GM19328 (cell line): ENCODE measurements around the gene SSPN.
"Not testable (repeated sequence)": the region's sequence is repeated elsewhere in the genome, so short reads cannot be mapped to it uniquely, and the experiment has no call there.

Experiments used
- ATAC-seq: cut with Tn5 transposase; IDR thresholded peaks from one replicate; pipeline ENCODE4 v1.9.1; 2021; ENCODE audit warnings: mild to moderate bottlenecking, moderate library complexity; ENCODE audit not compliant: unreplicated experiment

SSPN gene

GRCh38 chr12:26226629-26227360 is 31.4 kb downstream of the SSPN start:
- ATAC-seq = no peak

DNA sequence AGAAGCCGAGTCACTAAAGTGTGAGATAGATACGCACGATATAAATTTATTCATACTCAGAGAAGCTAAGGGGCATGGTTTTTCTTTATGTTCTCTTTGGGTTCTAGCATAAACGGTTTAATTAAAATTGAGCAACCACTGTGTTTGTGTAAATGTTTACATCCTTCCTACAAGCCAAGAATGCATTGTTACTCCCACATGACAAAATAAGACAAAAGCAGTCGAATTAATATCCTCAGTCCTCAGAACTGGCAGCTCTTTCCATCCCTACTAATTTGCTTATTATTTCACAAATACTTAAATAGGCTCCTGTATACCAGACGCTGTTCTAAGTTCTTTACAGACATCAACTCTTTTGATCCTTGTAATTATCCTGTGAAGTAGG is 32.0 kb downstream of the SSPN start:
- ATAC-seq = no peak

- no peak for ATAC-seq
These were observed 34.5 kb downstream of the SSPN start for GRCh38 chr12:26229910-26230309.

GRCh38 chr12:26231470-26231869 is 36.1 kb downstream of the SSPN start:
- ATAC-seq = no peak

DNA sequence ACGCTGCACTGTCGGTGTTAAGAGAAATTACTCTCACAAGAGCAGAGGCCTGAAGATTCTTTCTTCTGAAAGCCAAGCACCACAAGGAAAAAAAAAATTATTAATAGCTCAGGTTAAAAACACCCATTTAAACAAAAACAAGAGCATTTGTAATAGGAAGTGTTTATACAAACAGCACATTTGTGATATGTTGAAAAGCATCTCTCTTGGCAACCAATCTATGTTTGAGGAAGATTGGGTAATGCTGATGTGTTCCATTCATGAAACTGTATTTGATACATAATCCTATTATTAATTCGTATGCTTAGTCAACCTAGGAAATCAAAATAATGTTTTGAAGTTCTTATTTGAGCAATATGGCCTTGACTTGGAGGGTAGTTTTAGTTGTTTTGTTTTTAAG is 36.5 kb downstream of the SSPN start:
- ATAC-seq = no peak

DNA sequence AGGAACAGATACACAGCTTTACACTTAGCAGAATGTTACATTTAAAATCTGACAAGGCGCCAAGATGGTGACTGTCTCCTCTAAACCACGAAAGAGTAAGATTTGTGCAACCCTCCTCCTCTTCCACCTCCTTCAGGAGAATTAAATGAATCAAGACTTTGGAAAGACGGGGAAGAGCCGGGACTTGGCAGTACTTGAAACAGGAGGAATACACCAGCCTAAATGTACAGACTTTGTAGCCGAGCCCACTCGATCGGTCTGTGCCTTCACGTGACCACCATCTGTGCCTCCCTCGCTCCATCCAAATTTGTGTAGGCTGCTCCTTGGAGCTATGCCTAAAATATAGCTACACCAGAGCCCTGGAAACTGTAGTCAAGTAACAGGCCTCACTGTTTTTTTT is 38.3 kb downstream of the SSPN start:
- no peak for ATAC-seq

- ATAC-seq = not testable (repeated sequence)
These were observed 40.1 kb downstream of the SSPN start for GRCh38 chr12:26235465-26235864.

- ATAC-seq = no peak
These were observed 43.2 kb downstream of the SSPN start for GRCh38 chr12:26238341-26239121.

DNA sequence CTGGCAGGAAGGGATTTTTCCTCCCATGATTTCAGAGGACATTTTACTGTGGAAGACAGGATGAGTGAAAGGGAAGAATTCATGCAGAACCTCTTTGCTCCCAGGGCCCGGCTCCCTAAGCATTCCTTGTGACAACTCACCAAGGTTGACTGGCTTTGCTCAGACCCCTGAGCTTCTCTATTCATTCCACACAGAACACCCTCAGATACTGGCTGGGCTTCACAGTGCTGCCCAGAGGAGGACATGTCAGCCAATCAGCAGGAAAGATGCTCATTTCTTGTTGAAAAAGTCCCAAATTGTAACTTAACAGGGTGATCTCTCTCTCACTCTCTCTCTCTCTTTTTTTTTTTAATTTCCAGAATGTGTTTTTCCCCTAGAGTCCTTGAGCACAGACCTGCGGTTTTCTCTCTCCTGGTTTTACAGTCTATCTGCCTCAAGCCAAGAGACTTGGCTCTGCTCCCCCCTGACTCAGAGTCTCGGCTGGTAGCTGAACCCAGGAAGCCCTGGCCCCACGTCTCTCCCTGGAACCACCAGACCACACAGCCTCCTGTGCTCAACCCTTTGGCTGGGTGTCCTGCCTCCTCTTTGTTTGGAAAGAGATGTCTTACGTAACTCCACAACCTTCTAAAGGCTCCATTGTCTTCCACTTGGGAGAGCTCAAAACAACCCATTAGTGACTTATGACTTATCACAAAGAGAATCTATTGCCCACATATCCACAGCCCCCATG is 43.9 kb downstream of the SSPN start:
- no peak for ATAC-seq

GRCh38 chr12:26239852-26240815 is 44.8 kb downstream of the SSPN start:
- no peak for ATAC-seq

DNA sequence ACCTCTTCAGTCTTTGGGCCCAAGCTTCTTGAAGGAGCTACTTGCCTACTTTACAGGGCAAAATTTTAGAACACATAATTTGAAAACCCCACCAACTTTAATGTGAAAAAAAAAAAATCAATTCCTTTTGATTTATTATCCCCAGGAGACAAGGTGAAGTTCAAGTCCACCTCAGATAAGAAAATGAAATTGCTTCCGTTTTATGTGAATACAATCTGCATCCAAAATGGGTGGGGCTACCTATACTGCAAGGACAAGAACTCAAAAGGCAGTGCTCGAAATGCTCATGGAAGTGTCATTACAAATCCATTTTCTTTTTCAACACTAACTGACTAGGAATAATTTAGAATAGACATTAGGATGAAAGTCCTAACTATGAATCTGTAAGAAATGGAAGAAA is 45.7 kb downstream of the SSPN start:
- no peak for ATAC-seq

- no peak for ATAC-seq
These were observed 47.3 kb downstream of the SSPN start for GRCh38 chr12:26242683-26243082.

DNA sequence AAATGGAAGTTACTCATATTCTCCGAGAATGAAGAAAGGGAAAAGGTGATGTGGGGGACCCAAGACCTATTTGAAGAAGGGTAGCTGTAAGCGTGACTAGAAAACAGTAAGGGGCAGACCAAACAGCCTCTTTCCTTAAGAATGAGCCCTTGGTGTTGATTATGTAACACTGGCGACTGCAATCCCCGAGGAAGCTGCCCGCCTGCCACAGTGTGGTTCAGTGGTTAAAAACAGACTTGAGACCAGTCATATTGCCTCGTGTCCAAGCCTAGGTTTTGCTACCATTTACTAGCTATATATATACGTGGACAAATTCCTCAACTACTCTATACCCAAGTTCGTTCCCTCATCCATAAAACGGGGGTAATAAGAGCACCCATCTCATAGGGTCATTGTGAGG is 49.1 kb downstream of the SSPN start:
- ATAC-seq = no peak

DNA sequence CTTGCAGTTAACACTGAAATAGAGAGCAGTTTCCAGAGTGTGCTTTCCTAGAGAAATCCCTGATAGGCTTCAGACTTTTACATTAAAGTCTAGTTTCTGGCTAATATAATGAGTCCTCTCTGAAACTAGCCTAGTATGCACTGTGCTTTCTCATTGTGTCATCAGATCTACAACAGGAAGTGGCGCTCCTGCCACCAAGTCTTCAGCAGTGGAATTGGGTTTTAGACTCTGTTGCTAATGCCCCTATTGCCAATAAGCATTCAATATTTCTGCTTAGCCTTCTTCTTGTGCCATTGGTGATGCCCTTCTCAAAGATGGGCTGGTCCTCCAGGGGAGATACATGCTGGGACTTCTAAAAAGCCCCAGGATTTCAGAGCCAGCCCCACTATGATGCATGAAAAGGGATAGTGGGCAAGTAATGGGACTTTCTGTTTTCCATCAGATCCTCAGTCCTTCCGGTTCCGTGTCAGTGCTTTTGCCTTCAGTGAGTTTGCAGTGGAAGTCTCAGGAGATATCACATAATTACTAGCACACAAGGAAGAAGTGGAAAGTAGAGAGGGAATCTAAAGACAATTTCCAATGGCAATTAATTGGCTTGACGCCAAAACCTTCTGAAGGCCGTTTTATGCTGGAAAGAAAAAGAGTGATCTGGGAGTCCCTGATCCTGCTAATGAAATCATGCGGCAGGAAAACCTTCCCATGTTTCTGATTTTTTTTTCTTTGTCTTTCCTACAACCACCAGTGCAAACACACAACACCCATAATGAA is 50.0 kb downstream of the SSPN start:
- ATAC-seq = no peak

DNA sequence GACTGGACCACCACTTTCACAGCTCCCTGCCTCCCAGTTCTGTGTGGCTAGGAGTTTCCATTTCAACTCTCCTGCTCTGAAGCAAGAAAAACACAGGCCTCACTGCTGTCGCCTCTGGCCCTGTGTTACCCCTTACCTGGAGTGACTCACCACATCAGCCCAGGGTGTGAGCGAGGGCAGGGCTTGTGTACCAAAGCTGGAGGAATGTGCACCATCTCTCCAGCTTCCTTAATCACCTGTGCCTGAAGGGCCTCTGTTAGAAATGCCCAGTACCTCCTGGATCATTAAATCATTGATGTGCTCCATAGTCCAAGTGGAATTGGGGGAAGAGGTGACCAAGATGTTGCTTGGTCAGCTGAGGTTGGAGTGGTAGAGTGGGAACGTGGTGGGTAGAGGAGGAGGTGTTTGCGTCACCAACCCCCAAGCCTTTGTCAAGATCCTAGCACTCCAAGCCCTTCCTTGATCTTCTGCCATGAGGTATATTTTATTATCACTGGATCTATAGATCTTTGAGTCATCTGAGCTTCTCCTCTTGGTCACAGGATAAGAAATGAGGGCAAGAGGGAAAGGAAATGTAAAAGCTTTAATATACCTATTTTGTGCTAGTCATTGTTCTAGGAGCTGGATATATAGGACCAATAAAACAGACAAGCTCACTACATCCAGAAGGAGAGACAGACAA is 51.3 kb downstream of the SSPN start:
- no peak for ATAC-seq

DNA sequence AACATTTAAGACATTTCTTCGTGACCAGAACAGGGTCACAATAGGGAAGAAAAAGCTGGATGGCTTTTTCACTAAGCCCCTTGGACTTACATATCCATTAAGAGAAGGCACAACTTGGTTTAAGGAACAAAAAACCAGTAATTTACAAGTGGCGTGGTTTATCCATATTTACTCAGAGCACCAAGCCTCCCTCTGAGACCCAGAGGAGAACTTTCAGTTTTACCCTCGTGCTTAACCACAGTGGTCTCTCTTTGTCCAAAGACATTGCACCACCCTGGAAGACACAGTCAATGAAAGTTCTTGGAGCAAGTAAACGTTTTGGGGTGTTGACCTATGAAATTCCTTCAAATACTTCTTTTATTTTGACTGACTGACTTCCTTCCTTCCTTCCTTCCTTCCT is 52.5 kb downstream of the SSPN start:
- ATAC-seq = no peak

- ATAC-seq = no peak
These were observed 55.4 kb downstream of the SSPN start for GRCh38 chr12:26250801-26251200.

- ATAC-seq = no peak
These were observed 56.2 kb downstream of the SSPN start for GRCh38 chr12:26251600-26251999.

GRCh38 chr12:26252946-26253345 is 57.6 kb downstream of the SSPN start:
- no peak for ATAC-seq
